NCI-H345 treated with DMSO at 0.1 percent for 48 hours (cell line): ENCODE results near the gene RHOF.
"Not testable (repeated sequence)": the region's sequence is repeated elsewhere in the genome, so short reads cannot be mapped to it uniquely, and the experiment has no call there.

Experiments used
- DNase-seq: peaks from one replicate; lab custom pipeline; 2025; ENCODE audit not compliant: unreplicated experiment; lab: John Stamatoyannopoulos, UW

Gene RHOF

GRCh38 chr12:121750507-121750955, 43.0 kb downstream of the RHOF start:
- DNase-seq = no peak

GRCh38 chr12:121749267-121749666, 44.2 kb downstream of the RHOF start:
- no peak for DNase-seq

DNA sequence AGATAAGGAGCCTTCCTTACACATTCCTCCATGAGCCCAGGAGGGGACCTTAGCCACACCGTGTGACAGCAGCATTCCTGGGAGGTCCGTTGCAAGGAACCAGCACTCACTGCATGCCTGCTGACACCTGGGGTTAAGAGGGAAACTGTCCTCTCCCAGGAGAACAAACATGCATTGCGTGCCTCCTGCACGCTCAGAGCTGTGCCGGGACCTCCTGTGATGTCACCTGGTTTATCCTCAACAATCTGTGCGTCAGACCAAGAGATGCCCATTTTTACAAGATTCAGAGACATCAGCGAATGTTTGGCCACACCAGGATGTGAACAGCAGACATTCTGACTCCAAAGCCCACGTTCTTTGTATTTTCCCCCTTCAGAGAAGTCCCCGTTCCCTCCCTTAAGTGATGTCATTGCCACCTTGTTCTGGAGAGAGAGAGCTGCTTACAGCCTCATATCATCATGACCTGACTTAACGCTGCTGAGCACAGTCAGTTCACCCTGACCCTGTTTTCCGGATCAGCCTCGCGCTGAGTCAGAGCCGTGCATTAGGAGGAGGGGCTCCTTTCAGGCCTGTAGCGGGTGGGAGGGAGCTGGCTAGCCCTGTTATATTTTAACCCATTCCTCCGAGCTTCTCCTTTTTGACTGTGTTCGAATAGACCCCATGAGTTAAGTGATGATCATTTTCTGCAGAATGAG, 44.8 kb downstream of the RHOF start:
- no peak for DNase-seq

GRCh38 chr12:121748218-121748570, 45.3 kb downstream of the RHOF start:
- no peak for DNase-seq

- DNase-seq = not testable (repeated sequence)
These were observed 47.9 kb downstream of the RHOF start for GRCh38 chr12:121745545-121745944.

DNA sequence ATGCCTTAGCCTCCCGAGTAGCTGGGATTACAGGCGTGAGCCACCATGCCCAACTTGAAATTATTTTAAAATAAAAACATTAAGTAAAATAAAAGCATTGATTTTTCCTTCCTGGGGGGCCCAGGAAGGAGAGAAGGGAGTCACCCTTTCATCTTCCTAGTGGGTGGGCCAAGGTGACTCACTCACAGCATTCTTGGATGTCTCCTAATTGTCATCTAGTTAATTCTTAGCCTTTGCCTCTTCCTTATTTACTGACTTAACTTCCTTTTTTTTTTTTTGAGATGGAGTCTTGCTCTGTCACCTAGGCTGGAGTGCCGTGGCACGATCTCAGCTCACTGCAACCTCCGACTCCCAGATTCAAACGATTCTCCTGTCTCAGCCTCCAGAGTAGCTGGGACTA, 51.7 kb downstream of the RHOF start:
- no peak for DNase-seq

DNA sequence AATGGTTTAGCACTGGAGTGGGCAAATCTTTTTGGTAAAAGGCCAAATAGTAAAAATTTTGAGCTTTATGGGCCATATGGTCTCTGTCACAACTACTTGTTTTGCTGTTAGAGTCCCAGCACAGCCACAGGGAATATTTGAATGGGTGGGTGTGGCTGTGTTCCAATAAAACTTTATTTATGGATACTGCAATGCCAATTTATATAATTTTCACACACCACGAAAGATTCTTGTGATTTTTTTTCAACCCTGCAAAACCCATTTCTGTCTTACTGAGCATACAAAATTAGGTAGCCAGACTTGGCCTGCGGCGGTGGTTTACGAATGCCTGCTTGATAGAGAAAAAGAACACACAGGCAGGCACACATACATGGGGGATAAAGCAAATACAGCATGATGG, 52.6 kb downstream of the RHOF start:
- no peak for DNase-seq

DNA sequence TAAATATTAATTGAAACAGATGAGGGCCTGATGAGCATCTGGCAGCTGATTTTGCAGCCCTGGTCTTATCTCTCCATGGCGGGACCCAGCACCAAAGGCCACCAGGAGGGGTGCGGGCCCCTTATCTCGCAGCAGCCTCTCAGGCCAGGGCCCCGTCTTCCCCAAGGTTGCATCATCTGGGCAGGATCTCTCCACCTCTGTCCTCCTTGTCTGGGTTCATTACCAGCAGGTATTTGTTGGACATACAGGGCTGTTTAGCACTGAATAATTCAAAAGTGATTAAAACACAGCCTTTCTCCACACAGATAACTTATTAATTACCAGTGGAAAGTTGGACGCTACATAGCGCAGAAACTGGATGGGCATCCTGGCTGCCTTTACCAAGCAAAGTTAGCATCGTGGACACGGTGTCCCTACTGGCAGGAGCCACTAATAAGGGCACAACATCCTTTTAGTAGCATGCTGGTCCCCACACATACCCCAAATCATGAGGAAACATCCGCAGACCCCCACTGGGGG, 55.1 kb downstream of the RHOF start:
- DNase-seq = no peak

DNA sequence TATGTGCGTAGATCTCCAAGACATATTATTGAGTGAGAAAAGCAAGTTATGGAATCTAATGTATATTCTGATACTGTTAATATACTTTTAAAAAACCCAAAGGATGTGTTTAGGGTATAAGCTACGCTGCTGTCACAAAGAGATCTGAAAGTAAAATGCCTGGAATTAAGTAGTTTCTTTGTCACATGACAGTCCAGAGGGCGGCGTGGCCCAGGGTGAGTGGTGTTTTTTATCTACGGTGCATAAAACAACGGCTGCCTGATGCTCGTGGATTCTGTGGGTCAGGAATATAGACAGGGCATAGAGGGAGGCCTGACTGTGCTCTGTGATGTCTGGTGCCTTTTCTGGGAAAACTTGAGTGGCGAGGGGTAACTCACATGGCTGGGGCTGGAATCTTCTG, 59.6 kb downstream of the RHOF start:
- no peak for DNase-seq

DNA sequence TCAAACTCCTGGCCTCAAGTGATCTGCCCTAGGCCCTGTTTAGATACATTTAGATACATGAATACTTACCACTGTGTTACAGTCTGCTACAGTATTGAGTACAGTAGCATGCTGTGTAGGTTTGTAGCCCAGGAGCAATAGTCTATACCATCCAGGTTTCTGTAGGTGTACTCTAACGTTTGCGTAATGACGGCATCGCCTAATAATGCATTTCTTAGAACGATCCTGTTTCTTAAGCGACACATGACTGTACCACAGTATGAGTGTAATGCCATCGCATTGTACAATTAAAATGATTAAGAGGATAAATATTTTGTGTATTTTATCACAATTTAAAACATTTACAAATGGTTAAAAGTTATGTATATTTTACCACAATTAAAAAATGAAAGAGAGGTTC, 62.0 kb downstream of the RHOF start:
- DNase-seq = no peak

GRCh38 chr12:121729021-121729420, 64.5 kb downstream of the RHOF start:
- DNase-seq = no peak
